Kidney (tissue), 14 donors: ENCODE measurements around the gene BCAN. TPM values are rescaled to one million over a fixed set of nuclear protein-coding genes. Genes with fewer than 3 reads are reported as not detected.
A peak's percentile ranks its signal among the peaks of the same experiment; 100 is the strongest.

ENCODE experiments used
- DNase-seq, 5 donors: peaks; one replicate each; pipeline ENCODE4 v3.0.0-alpha.2; 2013 to 2020
- FAIRE-seq: peaks from 2 replicates; lab custom pipeline; 2012; peaks lifted over from hg19 to GRCh38; lab: Jason Lieb, UNC
- H3K27ac ChIP-seq, 2 donors: one replicate each; pipeline ENCODE4 v1.7.0; 2013; ENCODE audit warnings: low read depth in 2 of 2, low read length in 2 of 2, inconsistent platforms in 1 of 2
- H3K27me3 ChIP-seq: one replicate; pipeline ENCODE4 v1.7.1; 2013; ENCODE audit warnings: low read length, inconsistent platforms; ENCODE audit not compliant: control insufficient read depth, insufficient read depth
- H3K36me3 ChIP-seq, 3 donors: one replicate each; pipeline versions ENCODE4 v1.7.0 to v1.7.1; 2013; ENCODE audit warnings: low read length in 3 of 3, control low read depth in 1 of 3, inconsistent platforms in 1 of 3; ENCODE audit not compliant: insufficient read depth in 3 of 3, control insufficient read depth in 2 of 3
- H3K4me1 ChIP-seq, 3 donors: one replicate each; pipeline versions ENCODE4 v1.7.0 to v1.7.1; 2013; ENCODE audit warnings: low read length in 3 of 3, inconsistent platforms in 1 of 3, low read depth in 1 of 3; ENCODE audit not compliant: control insufficient read depth in 2 of 3, insufficient read depth in 2 of 3
- H3K4me3 ChIP-seq, 3 donors: one replicate each; pipeline versions ENCODE4 v1.7.0 to v1.8.1; 2013; ENCODE audit warnings: low read length in 3 of 3, control low read depth in 1 of 3, inconsistent platforms in 1 of 3
- H3K9ac ChIP-seq, 3 donors: one replicate each; pipeline versions ENCODE4 v1.7.0 to v1.7.1; 2013; ENCODE audit warnings: low read length in 3 of 3, control low read depth in 1 of 3, inconsistent platforms in 1 of 3
- H3K9me3 ChIP-seq, 3 donors: one replicate each; pipeline versions ENCODE4 v1.7.0 to v1.7.1; 2013; ENCODE audit warnings: low read length in 3 of 3, control low read depth in 1 of 3, inconsistent platforms in 1 of 3; ENCODE audit not compliant: control insufficient read depth in 2 of 3, insufficient read depth in 1 of 3
- CTCF ChIP-seq: IDR thresholded peaks from 3 replicates; pipeline ENCODE4 v1.5.1; 2012; ENCODE audit warnings: mild to moderate bottlenecking, moderate library complexity, borderline replicate concordance; ENCODE audit not compliant: insufficient read depth; ENCODE audit errors: extremely low read depth
- intact Hi-C: fragments of 100-400 bp; cut with DNase I; formaldehyde crosslinking; loops from one replicate; pipeline ENCODE4 v1.11.1; 2022
- polyA plus RNA-seq: library from polyadenylated mRNA; stranded (reverse); fragments of 350-450 nt; fragmentation: Illumina TruSeq; extraction: RNeasy Lipid Tissue Mini Kit (QIAGEN cat#74804); gene quantifications from one replicate; pipeline ENCODE4 v1.2.3, GENCODE V29; 2014; ENCODE audit warnings: low read depth, low replicate concordance; ENCODE audit not compliant: insufficient read depth
- total RNA-seq: library from RNA; stranded (reverse); fragmentation: NEBNext Ultra II Directional; extraction: Animal tissue kit (Norgen Biotek cat#: 25700); gene quantifications from one replicate; pipeline ENCODE4 v1.2.1, GENCODE V29; 2021
- donor health status: control.
- donor health status: control.
- donor health status: control.
- donor health status: control.
- donor health status: control.
- donor health status: DM: yes; HTN: yes; CAD: no.
- donor health status: Normal renal cell carcinoma (clear cell type).

The BCAN gene
- total and polyA plus RNA-seq, 2 donors from 2014 or later: 0.19 to 0.45 TPM

GRCh38 chr1:156666862-156667609 is 25.1 kb downstream of the BCAN start:
- FAIRE-seq: no peak

DNA sequence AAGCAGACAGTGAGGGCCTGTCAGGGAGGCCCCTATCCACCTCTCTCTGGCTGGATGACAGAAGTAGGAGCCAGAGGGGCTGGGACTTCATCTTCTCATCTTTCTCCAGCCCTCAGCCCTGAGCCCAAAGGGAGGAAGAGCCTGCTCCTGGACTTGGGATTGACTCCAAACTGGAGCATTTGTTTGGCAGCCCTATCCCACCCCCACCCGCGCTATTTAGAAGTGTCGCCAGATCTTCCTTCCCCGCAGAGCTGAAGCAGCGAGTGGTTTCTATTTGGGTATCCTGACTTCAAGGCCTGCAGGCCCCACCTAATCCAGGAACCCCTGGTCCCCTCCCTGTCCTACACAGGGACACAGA is 25.7 kb downstream of the BCAN start:
- Histone ChIP-seq H3K27ac (peak overlapping the region; percentile 54 to 85), H3K4me3 (no peak overlapping the region), H3K27me3 (no peaks in the 10 kb centered on the region), H3K9me3 (no peaks in the 10 kb centered on the region), H3K4me1 (peaks cover 2 to 23% (median 12%) of the 10 kb centered on the region in 3 donors), H3K36me3 (peaks cover 0 to 2% (median 0%) of the 10 kb centered on the region in 3 donors), H3K9ac (peak overlapping the region in 1 of 3 donors; percentile 26)
- DNase-seq (peak in 1 of 5 donors; percentile 50), FAIRE-seq (no peak)
- intact Hi-C loops: no loop called here
- no peak for TF ChIP-seq CTCF

More at GRCh38 chr1:156666862-156667609, 25.1 kb downstream of the BCAN start:
- TF ChIP-seq CTCF: no peak
- Histone ChIP-seq H3K27ac (peak overlapping the region; percentile 54 to 85), H3K4me3 (no peak overlapping the region), H3K9me3 (no peaks in the 10 kb centered on the region), H3K36me3 (peaks cover 0 to 2% (median 0%) of the 10 kb centered on the region in 3 donors), H3K27me3 (no peaks in the 10 kb centered on the region), H3K4me1 (peaks cover 2 to 26% (median 17%) of the 10 kb centered on the region in 3 donors), H3K9ac (no peak overlapping the region)
- peak in 1 of 5 donors; percentile 48 for DNase-seq
- intact Hi-C loops: no loop called here

- no peak overlapping the region for H3K4me3 ChIP-seq
- no peak for FAIRE-seq
- H3K9ac ChIP-seq: peak overlapping the region in 1 of 3 donors; percentile 26
- no peak for TF ChIP-seq CTCF
- peaks cover 2 to 22% (median 12%) of the 10 kb centered on the region in 3 donors for H3K4me1 ChIP-seq
- peak in 2 of 5 donors; percentile 16 to 48 for DNase-seq
- no peaks in the 10 kb centered on the region for H3K27me3 ChIP-seq
- intact Hi-C loops: no loop called here
- H3K9me3 ChIP-seq: no peaks in the 10 kb centered on the region
- H3K36me3 ChIP-seq: peaks cover 0 to 2% (median 0%) of the 10 kb centered on the region in 3 donors
- H3K27ac ChIP-seq: peak overlapping the region; percentile 45 to 85
Measured at GRCh38 chr1:156667968-156668709, 26.2 kb downstream of the BCAN start.
